ENCODE results near the gene VSIR. TPM values are rescaled to one million over a fixed set of nuclear protein-coding genes. Genes with fewer than 3 reads are reported as not detected.

VSIR gene
- total RNA-seq, 2 donors from 2014 or later: 126 to 135 TPM

DNA sequence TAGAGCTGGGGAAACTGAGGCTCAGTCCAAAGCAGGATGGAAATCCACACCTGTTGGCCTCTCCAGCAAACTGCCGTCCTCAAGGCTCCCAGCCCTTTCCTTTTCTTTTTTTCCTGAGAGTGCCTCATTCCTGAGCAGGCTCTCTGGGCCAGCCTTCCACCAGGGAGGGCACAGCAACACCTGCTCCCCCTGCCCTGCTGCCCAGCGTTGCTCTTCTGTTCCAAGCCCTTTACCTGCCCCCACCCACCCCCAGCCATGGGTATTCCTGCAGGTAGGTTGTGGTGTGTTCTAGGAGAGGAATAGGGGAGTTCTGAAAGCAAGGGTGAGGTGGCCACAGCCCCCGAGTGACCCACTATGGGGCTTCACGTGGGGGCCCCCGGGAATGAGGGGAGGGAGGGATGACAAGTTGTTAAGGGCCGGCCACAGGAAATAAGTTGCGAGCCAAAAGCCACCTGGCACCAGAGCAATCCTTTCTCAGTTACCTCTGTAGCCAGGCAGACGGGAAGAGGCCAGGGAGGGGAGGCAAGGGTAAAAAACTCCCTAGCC is 19.3 kb downstream of the VSIR start:
- intact Hi-C loops (cut with DNase I): no loop called here
- DNase-seq (ENCODE audit: low spot score): no peak

DNA sequence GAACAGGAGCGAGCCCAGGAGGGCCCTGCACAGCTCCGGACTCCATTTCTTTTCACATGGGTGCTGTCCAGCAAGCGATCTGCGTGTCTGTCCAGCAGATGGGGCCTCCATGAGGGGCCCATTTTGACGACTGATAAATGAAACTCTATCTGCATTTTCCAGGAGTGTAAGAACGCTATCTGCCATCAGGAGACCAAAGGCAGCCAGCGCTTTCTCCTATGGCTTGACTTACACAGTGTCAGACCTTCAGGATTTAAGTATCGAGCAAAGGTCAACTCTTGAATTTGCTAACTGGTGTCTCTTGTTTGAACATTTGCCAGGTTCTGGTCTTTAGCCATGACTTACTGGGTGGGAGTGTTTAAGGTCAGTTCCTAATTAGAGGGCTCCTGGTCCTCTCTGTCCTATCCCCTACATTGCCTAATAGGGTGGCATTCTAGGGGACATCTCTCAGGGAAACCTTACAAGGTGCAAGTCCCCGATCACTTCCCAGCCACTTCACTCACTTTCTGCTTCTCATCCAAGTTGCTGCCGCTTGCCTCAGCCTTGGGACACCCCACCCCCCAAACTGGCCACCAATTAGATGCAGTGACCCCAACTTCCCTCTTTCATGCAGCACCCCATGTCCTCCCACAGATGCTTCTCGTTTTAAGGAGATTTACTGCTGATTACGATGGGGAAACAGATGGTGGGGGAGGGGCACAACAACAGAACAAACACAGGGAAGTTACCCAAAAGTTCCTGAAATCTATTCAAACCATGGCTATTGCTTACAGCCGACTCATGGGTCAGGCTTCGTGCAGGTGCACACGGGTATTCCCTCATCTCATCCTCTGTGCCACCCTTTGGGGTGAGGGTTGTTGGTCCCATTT is 20.0 kb downstream of the VSIR start:
- intact Hi-C loops (cut with DNase I): no loop called here
- no peak for DNase-seq (ENCODE audit: low spot score)

DNA sequence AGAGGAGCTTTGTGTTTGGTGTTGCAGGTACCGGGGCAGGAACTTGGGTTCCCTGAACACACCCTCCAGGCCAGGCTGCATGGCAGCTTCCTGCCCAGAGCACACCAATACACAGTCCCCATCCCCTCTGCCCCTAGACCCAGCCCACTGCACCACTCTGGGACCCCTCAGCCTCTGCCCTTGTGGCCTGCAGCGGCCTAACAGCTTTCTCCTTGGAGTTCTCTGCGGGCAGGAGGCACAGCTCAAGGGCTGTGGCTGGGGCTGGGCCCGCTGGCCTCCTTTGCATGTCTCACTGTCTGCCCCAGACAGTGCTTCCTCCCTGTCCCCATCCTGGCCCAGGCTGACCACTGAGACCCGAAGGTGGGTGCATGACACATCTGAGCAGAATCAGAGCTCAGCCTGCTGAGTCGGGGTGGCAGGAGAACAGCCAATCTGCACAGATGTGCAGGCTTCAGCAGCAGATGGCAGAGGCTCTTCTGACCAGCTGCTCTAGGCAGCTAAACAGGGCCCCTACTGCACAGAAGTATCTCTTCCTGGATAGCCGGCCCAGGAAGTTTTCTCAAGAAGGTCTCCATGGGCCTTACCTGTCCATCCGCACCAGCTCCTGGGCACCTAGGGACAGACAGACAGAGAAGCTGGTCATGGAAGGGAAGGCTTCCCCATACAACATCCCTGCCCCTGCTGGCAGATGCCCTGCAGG is 20.8 kb downstream of the VSIR start:
- DNase-seq (ENCODE audit: low spot score): no peak

DNA sequence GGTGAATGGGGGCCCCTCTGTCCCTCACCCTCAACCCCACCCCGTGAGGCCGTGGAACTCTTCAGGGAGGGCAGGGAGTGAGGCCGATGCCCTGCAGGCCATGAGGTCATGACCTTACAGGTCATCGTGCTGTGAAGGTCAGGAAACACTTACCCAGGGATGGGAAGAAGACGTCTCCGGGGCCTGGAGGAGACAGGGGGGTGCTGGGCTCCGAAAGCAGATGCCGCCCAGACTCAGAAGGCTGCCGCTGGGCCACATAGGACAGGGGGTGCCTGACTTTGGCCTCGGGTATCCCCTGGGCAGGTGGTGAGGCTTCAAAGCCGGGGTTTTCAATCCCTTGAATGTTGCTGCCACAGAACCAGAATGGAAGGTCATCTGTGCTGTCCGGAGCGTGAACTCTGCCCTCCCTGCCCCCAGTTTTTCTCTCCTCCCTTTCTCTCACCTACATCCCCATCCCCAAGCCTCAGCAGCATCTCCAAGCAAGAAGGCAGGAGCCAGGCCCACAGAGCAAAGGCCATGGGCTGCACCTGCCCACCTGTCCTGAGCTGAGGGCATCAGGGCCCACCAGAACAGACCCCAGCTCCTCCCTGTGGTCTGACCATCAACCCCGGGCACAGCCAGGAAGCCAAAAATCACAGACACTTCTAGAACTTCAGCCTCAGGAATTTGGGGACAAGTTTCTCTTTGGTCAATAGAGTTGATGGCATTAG is 21.6 kb downstream of the VSIR start:
- intact Hi-C loops (cut with DNase I): no loop called here
- DNase-seq (ENCODE audit: low spot score): no peak

More for the DNA sequence above, 20.8 kb downstream of the VSIR start:
- intact Hi-C loops (cut with DNase I): no loop called here

DNA sequence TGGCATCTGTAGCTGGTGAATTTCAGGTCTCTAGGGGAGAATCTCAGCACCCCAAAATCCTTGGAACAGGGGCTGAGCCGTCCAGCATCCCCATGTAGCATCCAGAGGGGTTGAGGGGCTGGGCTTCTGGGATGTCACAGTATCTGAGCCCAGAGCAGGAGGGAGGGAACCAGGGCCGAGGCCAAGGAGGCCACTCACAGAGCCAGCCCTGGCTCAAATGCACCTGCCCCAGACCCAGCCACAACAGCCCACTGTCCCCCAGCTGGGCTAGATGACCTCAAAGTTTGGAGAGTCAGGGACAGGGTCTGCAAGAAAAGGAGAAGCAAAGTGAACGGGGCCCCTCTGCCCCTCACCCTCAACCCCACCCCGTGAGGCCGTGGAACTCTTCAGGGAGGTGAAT is 22.3 kb downstream of the VSIR start:
- no peak for DNase-seq (ENCODE audit: low spot score)
- intact Hi-C loops (cut with DNase I): no loop called here

DNA sequence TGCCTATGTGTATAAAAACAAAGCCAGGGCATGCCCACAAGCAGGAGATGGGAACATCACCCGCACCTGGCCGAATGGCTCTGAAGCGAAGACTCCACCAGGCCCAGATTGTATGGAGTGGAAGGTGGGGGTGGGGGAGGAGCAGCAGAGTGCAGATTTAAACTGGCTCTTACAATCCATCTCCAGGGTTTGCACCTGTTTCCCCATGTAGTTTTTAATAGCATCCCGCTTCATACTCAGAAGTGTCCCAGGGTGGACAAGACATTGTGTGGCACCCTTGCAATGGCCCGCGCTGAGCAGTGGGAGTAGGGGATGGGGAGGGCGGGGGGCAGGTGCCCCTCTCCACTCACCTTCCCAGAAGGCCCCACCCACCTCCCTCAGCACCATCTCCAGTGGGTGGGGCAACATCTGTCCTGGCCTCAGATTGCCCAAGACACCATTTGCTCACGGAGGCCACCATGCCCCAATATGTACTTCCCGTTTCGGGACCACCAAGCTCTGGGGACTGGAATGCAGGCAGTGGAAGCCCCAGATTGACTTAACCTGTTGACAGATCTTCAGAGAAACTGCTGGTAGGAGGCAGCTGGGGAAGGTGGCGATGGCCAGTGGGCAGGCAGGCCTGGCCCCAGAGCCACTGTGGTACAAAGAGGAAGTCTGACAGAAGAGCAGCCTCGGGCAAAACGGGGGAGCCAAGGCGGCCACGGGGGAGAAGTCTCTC is 23.0 kb downstream of the VSIR start:
- intact Hi-C loops (cut with DNase I): no loop called here
- no peak for DNase-seq (ENCODE audit: low spot score)

DNA sequence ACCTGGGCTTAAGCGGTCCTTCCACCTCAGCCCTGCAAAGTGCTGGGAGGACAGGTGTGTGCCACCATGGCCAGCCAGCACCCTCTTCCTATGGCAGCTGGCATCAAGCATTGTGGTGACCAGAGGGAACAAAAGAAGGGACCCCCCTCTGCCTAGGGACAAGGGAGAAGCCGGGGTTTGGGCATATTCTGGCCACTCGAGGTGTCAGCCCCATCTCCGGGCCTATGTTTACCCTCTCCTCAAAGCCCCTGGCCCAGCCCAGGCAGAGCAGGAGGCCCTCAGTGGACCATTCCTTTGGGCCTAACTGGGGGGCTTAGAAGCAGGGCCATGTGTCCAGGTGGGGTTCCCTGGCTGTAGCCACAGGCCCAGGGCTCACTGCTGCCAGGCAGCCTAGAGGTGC is 23.9 kb downstream of the VSIR start:
- intact Hi-C loops (cut with DNase I): no loop called here
- DNase-seq (ENCODE audit: low spot score): no peak

DNA sequence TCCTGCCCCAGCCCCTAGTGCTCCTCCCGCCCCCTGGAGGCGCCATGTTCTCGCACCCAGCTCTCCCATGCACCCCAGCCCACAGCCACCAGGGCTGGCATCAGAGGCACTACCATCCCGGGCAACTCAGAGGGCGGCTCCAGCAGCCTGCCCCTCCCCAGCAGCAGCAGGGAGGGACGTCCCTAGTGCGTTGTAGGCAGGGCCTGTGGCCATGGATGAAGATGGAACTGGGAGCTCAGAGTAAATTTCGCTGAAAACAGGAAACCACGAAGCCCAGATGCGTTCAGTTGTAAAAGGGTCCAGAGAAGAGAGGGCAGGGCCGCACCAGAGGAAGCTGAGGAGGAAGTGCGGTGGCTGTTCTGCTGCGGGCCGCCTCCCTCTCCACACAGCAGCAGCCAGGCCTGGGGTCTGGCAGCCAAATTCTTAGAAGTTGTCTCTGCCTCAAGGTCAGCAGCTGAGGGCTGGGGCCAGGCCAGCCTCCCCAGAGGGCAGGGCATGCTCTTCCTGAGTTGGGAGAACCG is 24.6 kb downstream of the VSIR start:
- DNase-seq (ENCODE audit: low spot score): peak; percentile 93
- intact Hi-C loops (cut with DNase I): no loop called here

DNA sequence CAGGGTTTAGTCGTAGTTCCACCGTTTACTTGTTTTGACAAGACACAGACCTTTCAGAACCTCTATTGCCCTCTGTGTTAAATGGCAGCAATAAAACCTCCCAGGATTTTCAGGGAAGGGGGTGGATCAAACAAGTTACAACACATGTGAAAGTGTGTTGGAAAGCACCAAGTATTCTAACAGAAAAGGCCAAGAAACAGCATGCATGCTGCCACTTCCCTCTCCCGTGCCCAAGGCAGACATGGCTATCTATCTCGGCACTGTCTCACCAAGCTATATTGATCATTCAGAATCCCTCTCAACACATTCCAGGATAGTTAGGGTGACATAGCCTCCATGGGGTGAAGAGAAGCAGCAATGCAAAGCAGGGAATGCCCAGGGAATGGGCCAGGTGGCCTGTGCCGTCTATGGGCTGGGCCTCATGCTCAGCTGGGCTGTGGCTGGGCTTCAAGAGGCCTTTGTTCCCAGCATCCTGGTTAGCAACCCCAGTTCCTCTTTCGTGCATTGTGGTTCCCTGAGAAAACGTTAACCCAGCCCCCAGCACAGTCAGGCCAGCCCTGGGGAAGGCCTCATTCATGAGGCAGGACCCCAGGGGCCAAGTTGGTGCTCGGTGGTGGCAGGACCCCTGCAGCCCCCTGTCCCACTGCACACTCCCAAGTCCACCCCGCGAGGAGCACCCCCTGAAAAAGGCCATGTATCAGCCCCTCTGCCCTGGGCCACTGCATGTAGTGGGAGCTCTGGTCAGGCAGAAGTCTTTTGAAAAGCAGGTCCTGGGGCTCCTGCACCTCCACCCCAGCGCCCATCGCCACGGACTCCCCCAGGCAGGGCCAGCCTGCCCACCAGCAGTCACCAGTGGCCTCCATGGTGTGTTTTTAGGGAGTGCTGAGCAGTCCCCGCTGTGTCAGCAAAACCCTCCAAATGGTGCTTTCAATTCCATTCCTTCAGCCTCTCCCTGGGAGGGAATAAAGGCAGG is 25.5 kb downstream of the VSIR start:
- peak; percentile 82 for DNase-seq (ENCODE audit: low spot score)
- intact Hi-C loops (cut with DNase I): no loop called here

DNA sequence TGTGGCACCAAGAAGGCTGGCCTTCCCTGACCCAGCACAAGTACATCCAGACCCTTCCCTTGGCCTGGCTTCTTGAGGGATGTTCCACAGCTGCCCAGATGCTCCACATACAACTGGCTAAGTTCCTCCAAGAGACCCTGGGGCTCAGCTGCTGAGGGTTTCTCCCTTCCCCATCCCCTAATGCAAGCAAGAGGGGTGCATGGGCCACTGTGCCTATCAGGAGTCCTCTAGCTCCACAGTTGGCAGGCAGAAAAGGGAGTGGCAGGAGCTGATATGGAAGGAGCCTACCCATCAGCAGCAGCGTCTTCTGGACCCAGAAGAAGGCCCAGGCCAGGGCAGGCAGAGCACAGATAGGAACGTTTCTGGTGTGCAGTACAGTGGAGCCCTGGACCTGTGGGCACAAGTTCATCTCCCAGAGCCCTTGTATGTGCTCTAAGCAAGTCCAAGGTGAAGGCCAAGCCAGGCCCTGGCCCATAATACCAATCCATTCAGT is 26.2 kb downstream of the VSIR start:
- DNase-seq (ENCODE audit: low spot score): no peak
- intact Hi-C loops (cut with DNase I): no loop called here

DNA sequence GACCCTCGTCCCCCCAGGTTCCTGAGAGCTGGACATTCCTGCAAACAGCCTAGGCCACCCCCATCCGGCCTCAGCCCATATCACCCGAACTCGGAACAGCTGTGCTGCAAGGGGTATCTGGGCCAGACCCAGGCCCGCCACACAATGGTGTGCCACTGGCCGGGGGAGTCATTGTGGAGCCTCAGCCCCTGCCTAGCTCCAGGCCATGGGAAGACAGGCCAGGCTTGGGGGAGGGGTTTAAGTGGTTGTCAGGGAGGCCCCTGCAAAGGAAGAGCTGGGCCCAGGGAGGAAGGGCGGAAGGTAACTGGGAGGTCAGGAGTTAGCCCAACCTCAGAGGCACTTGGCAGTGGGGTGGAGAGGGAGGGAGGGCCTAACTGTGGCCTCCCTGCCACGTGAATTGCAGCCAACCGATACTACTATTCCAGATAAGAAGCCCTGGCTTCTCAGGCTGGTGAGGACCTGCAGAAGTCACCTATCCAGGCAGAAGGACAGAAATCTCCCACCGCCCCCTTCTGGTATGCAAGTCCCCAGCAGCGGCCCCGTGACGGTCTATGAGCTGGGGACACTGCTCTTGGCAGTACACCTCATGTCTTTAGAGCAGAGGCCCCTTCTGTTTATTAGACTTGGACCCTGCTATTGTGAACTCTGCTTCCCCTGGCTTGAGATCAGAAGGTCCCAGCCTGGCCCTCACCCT is 26.8 kb downstream of the VSIR start:
- intact Hi-C loops (cut with DNase I): no loop called here
- DNase-seq (ENCODE audit: low spot score): no peak

DNA sequence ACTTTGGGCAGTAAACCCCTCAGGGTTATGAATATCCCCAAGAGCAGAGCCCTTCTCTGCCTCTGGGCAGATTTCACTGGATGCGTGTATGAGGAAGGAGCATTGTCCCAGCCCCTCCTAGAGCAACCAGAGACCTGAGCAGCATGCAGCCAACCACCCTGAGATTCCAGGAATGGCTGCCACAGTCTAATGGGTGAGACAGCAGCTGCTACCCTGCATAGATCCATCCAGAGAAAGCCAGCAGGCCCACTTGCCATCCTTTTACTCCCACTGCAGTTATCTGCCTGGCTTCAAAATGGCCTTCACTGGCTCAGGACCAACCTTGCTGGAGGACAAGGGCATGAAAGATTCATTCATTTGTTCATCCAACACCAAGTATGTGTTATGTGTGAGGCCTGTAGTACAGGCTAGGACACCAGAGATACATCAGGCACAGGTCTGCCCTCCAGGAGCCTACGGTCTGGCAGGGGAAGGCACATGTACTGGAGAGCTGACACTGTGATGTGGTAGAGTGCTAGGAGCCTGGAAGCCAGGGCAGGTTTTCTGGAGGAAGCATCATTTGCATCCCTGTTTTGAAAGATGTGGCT is 27.6 kb downstream of the VSIR start:
- DNase-seq (ENCODE audit: low spot score): no peak
- intact Hi-C loops (cut with DNase I): no loop called here

DNA sequence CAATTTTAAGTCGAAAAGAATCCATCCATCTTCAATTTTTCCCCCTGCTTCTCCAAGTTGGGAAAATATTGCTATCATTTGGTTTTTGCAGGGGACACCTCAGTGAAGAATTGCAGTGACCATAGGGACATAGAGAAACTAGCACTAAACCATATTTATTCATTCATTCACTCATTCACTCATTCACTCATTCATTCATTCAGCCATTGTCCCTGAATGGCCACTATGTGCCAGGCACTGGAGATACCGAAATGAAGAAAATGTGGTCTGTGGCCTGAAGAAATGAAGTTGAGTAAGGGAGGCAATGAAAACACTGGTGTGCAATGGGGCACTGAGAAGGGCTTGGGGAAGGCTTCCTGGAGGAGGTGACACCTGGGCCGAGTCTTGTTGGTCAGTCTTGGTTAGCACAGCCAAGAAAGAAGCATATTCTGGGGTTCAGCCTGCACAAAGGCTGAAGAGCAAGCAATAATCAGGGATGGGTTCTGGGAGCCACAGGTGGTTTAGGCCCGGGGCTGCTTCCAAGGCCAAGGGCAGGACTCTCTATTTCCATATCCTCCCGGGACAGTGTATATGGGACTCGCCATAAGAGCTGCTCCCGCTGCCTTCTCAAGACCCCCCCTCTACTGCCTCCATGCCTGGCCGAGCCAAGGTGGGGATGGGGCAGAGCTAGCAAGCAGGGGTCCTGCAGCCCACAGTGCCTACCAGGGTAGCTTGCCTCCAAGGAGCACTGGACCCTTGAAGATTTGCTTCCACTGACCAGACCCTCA is 28.2 kb downstream of the VSIR start:
- no peak for DNase-seq (ENCODE audit: low spot score)
- intact Hi-C loops (cut with DNase I): no loop called here

DNA sequence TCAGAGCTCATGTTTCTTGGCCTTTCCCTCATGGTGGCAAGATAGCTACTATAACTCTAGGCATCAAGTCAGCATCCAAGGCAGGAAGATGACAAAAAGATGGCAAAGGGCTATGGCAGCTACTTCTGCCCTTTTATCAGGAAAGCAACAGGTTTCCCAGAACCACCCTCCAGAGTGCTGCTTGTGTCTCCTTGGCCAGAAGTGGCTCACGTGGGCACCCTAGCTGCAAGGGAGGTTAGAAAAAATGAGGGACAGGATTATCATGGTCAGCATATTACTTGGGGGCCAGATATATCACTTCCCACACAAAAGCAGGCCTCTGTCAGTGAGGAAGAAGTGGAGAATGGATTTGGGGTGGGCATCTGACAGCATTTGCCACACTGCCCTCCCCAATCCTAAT is 29.5 kb downstream of the VSIR start:
- intact Hi-C loops (cut with DNase I): no loop called here
- no peak for DNase-seq (ENCODE audit: low spot score)

DNA sequence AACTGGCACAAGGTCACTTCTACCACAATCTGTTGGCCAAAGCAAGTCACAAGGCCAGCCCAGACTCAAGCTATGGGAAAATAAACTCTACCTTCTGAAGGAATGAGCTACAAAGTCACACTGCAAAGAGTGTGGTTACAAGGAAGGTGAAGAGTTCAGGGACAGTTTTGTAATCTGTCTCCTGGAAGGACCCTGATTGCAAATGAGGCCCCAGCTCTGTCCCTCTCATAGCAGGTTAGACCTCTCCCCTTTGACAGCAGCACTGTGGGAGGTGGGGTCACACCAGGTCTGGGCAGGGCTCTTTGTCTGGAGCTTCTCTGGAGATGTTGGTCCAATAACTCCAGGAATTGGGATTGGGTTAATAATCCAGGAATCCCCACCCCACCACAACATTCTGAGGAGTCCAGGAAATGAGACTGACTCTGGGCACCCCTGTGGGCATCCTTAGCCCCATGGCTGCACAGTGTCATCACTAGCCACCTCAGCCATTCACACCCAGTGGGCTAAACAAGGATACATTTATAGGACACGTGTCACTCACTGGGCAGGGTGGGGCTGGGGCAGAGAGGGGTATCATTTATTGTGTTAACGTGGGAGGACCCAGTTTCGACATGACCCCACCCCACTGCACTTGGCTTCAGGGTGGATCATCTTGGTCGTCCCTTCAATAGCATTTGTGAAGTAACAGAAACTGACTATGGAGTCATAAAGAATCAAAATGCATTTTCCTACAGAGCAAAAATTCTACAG is 30.1 kb downstream of the VSIR start:
- intact Hi-C loops (cut with DNase I): no loop called here

More for the DNA sequence above, 30.1 kb downstream of the VSIR start:
- DNase-seq (ENCODE audit: low spot score): no peak

Data from posterior vena cava (tissue), 2 donors.